SU-DHL-6 (cell line): ENCODE data around the gene CALM3.

ENCODE experiments used
- H2AFZ ChIP-seq: fragments of 200-600 bp; sonication (generic); 2 replicates; pipeline ENCODE4 v1.6.1; 2014; ENCODE audit warnings: low read depth, mild to moderate bottlenecking, moderate library complexity, mixed read lengths, antibody characterized with exemption, low read length; ENCODE audit not compliant: severe bottlenecking
- H3F3A ChIP-seq: fragments of 200-600 bp; shearing (Covaris generic); 2 replicates; pipeline ENCODE4 v1.6.0; 2016; ENCODE audit warnings: antibody characterized with exemption, mild to moderate bottlenecking; ENCODE audit not compliant: insufficient read depth
- H3K27ac ChIP-seq: fragments of 200-600 bp; sonication (generic); 2 replicates; pipeline ENCODE4 v1.5.1; 2016; ENCODE audit warnings: low read depth, mild to moderate bottlenecking, low read length, moderate library complexity, mixed read lengths
- H3K27me3 ChIP-seq: fragments of 200-600 bp; sonication (generic), shearing (Covaris generic); 2 replicates; pipeline ENCODE4 v1.6.0; 2014; ENCODE audit warnings: mild to moderate bottlenecking, low read length
- H3K36me3 ChIP-seq: fragments of 200-600 bp; sonication (generic); 2 replicates; pipeline ENCODE4 v1.6.1; 2014; ENCODE audit warnings: mild to moderate bottlenecking, low read length, mixed read lengths
- H3K4me2 ChIP-seq: fragments of 300-600, 200-600 bp; shearing (Covaris generic), sonication (generic); 2 replicates; pipeline ENCODE4 v1.6.0; 2014; ENCODE audit warnings: low read length, low read depth, mild to moderate bottlenecking; ENCODE audit not compliant: poor library complexity, severe bottlenecking
- H3K4me3 ChIP-seq: fragments of 200-600 bp; sonication (generic); 2 replicates; pipeline ENCODE4 v1.5.1; 2014; ENCODE audit warnings: antibody characterized with exemption, low read length, mild to moderate bottlenecking, mixed read lengths; ENCODE audit not compliant: insufficient read depth, poor library complexity, severe bottlenecking
- H3K79me2 ChIP-seq: fragments of 200-600 bp; sonication (generic); 2 replicates; pipeline ENCODE4 v1.6.1; 2014; ENCODE audit warnings: mild to moderate bottlenecking, low read length, moderate library complexity; ENCODE audit not compliant: insufficient read depth
- H3K9ac ChIP-seq: fragments of 200-600 bp; sonication (generic); 2 replicates; pipeline ENCODE4 v1.7.0; 2014; ENCODE audit warnings: mild to moderate bottlenecking, low read length
- H3K9me2 ChIP-seq: fragments of 200-600 bp; sonication (generic); replicated peaks from 2 replicates; pipeline ENCODE4 v1.6.1; 2014; ENCODE audit warnings: low read length; ENCODE audit not compliant: insufficient read depth
- H3K9me3 ChIP-seq: fragments of 200-600 bp; sonication (generic); 2 replicates; pipeline ENCODE4 v1.6.1; 2014; ENCODE audit warnings: low read length, mixed read lengths; ENCODE audit not compliant: insufficient read depth
- H4K20me1 ChIP-seq: fragments of 200-600 bp; sonication (generic); 2 replicates; pipeline ENCODE4 v1.6.1; 2014; ENCODE audit warnings: low read depth, mild to moderate bottlenecking, antibody characterized with exemption, low read length, moderate library complexity, mixed read lengths
- EZH2phosphoT487 ChIP-seq: fragments of 200-600 bp; sonication (generic), shearing (Covaris generic); conservative IDR thresholded peaks from 2 replicates; pipeline ENCODE4 v1.6.1; 2018; ENCODE audit warnings: mild to moderate bottlenecking, antibody characterized with exemption, low read length, moderate library complexity, mixed read lengths
- TF ChIP-seq, protein P1 (sequence below): fragments of 200-600 bp; sonication (generic); IDR thresholded peaks from one replicate; pipeline ENCODE4 v1.5.1; 2017; ENCODE audit warnings: antibody characterized with exemption, mild to moderate bottlenecking, low read length, moderate library complexity; ENCODE audit not compliant: insufficient read depth, poor library complexity, severe bottlenecking

CALM3 gene

DNA sequence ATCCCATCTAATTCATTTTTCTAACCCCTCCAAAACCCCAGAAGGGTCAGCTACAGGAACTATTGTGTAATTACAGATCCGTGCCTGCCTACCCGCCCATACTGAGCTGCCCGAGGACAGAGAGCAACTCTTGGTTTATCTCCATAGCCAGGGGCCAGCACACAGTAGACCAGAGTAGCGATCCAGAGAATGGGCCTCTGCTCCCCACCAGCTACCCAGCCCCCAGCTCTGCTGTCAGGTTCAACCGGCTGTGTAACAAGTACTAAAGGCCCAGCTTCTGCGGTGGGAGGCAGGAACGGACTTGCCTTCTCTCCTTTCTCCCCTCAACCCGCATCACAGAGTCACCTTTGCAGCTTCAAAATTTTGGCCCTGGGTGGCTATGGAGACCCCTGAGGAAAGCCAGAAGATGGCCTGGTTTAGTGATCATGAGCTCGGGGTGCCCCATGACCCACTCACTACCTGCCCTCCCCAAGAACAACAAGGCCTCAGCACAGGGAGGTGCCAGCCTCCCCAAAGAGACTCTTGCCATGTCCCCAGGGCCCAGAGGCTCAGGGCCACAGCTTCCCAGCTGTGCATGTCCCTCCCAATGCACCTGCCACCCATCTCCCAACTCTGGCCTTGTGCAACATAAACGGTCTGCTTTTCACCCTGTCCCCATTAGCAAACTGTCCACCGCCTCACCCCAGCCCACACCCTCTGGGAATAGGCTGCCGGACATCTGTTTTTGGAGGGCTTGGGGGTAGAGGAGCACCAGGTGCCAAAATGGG lies 5.7 kb downstream of the CALM3 start:
- H4K20me1 ChIP-seq: no peaks in the 10 kb centered on the region

DNA sequence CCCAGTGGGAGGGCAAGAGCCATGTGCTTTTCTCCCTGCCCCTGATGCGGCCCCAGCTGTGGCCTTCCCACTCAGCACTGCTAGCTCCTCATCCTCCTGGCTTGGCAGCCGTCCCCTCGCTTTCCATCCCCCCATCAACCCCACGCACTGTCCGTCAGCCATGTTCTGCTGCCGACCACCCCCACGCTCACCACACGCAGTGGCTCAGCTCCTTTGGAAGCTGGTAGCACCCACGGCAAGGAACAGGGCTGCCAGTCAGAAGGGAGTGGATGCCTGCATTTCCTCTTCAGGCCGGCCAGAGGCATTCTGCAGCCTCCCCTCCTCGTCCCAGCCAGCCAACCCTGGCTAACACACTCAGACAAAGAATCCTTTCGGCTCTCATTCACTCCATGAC lies 6.3 kb downstream of the CALM3 start:
- no peak overlapping the region for H3K9ac ChIP-seq
- no peaks in the 10 kb centered on the region for H3K36me3 ChIP-seq
- H3K79me2 ChIP-seq: peaks cover 34% of the 10 kb centered on the region
- H3K9me2 ChIP-seq: no peaks in the 10 kb centered on the region
- no peak overlapping the region for H3K4me2 ChIP-seq
- H4K20me1 ChIP-seq: no peaks in the 10 kb centered on the region
- no peak overlapping the region for H2AFZ ChIP-seq
- no peak for TF ChIP-seq EZH2phosphoT487
- TF ChIP-seq, protein P1, sequence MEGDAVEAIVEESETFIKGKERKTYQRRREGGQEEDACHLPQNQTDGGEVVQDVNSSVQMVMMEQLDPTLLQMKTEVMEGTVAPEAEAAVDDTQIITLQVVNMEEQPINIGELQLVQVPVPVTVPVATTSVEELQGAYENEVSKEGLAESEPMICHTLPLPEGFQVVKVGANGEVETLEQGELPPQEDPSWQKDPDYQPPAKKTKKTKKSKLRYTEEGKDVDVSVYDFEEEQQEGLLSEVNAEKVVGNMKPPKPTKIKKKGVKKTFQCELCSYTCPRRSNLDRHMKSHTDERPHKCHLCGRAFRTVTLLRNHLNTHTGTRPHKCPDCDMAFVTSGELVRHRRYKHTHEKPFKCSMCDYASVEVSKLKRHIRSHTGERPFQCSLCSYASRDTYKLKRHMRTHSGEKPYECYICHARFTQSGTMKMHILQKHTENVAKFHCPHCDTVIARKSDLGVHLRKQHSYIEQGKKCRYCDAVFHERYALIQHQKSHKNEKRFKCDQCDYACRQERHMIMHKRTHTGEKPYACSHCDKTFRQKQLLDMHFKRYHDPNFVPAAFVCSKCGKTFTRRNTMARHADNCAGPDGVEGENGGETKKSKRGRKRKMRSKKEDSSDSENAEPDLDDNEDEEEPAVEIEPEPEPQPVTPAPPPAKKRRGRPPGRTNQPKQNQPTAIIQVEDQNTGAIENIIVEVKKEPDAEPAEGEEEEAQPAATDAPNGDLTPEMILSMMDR: no peak
- H3K9me3 ChIP-seq: no peaks in the 10 kb centered on the region
- peaks cover 5% of the 10 kb centered on the region; the same call in 1 of the 2 replicates for H3F3A ChIP-seq
- no peak overlapping the region for H3K27ac ChIP-seq
- H3K4me3 ChIP-seq: no peak overlapping the region
- no peaks in the 10 kb centered on the region for H3K27me3 ChIP-seq

More for the DNA sequence above, 5.7 kb downstream of the CALM3 start:
- TF ChIP-seq, protein P1: no peak
- TF ChIP-seq EZH2phosphoT487: no peak
- no peaks in the 10 kb centered on the region for H3K27me3 ChIP-seq
- no peak overlapping the region for H3K4me3 ChIP-seq
- no peaks in the 10 kb centered on the region for H3K9me2 ChIP-seq
- H3K4me2 ChIP-seq: no peak overlapping the region
- H3F3A ChIP-seq: peaks cover 2% of the 10 kb centered on the region; the same call in 1 of the 2 replicates
- H3K79me2 ChIP-seq: peaks cover 40% of the 10 kb centered on the region
- H3K27ac ChIP-seq: no peak overlapping the region
- H3K9me3 ChIP-seq: no peaks in the 10 kb centered on the region
- no peak overlapping the region for H2AFZ ChIP-seq
- H3K9ac ChIP-seq: no peak overlapping the region
- H3K36me3 ChIP-seq: no peaks in the 10 kb centered on the region

DNA sequence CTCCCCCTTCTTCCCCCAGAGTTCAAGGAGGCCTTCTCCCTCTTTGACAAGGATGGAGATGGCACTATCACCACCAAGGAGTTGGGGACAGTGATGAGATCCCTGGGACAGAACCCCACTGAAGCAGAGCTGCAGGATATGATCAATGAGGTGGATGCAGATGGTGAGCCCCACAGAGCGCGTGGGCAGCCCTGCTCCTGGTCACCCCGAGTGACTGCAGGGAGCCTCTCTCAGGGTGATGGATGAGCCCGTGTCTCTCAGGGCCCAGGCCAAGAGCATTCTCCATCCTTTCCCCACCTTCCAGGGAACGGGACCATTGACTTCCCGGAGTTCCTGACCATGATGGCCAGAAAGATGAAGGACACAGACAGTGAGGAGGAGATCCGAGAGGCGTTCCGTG lies 7.0 kb downstream of the CALM3 start:
- Histone ChIP-seq H3K9me2 (no peaks in the 10 kb centered on the region), H3K4me3 (no peak overlapping the region), H3K79me2 (peaks cover 27% of the 10 kb centered on the region), H3K9me3 (no peaks in the 10 kb centered on the region), H3K27ac (no peak overlapping the region), H3K36me3 (no peaks in the 10 kb centered on the region), H2AFZ (no peak overlapping the region), H3K4me2 (no peak overlapping the region), H3K9ac (no peak overlapping the region), H3K27me3 (no peaks in the 10 kb centered on the region), H3F3A (peaks cover 5% of the 10 kb centered on the region; the same call in 1 of the 2 replicates), H4K20me1 (no peaks in the 10 kb centered on the region)
- TF ChIP-seq, protein P1: no peak
- no peak for TF ChIP-seq EZH2phosphoT487
